Measurements from ENCODE around the gene PEX7. TPM values are rescaled to one million over a fixed set of nuclear protein-coding genes. Genes with fewer than 3 reads are reported as not detected.

PEX7 gene
- total RNA-seq (2022) (3.9 and 5.1 TPM in 2 replicates), Bru-seq, nascent RNA (percentile 64 among the genes with signal in this experiment), BruChase-seq, experiment 1, labeled RNA remaining after a 6-hour chase (percentile 45 among the genes with signal in this experiment), BruChase-seq, experiment 2, labeled RNA remaining after a 2-hour chase (percentile 43 among the genes with signal in this experiment)
- long read RNA-seq, transcript PEX7-201 (10 exons, 1,464 nt), result major isoform, 7 of 9 reads
- long read RNA-seq, partial matches to known transcripts, result 0 of 9 reads
- long read RNA-seq, other reads (novel, unspliced or antisense), result 2 of 9 reads

GRCh38 chr6:136822376-136823127 is at the start of gene PEX7:
PEX7 (plus strand) TSS chr6:136822592; CDS start chr6:136822666, 74 bp downstream.
- TF ChIP-seq CTCF (IDR thresholded peaks at IDR 0.05; ENCODE audit: unreplicated experiment), result peak; percentile 33
- DNase-seq, result peak; percentile 85
- no peaks in the 10 kb centered on the region for H3K9me3 Mint-ChIP-seq (ENCODE audit: low read depth, unreplicated experiment)
- H3K27me3 Mint-ChIP-seq (ENCODE audit: unreplicated experiment), result no peaks in the 10 kb centered on the region
- H3K36me3 Mint-ChIP-seq (ENCODE audit: insufficient read depth, unreplicated experiment), result peaks cover 23% of the 10 kb centered on the region
- TSS peak; percentile 45 for BruUV-seq (replicated peaks)
- H3K4me3 Mint-ChIP-seq (ENCODE audit: low read depth, unreplicated experiment), result peak within 1 kb of the TSS; percentile 95
- H3K4me1 Mint-ChIP-seq (ENCODE audit: low read depth, unreplicated experiment), result peaks cover 11% of the 10 kb centered on the region
- peak within 1 kb of the TSS; percentile 76 for H3K27ac Mint-ChIP-seq (ENCODE audit: unreplicated experiment)
- CTCF ChIA-PET, result interaction anchor here (0.6 to 0.7 kb wide), 2 partner anchors 213 to 229 kb away, joined by 5 to 6 read pairs; no protein-coding TSS in a partner anchor
- intact Hi-C loops (cut with micrococcal nuclease; ENCODE audit: unreplicated experiment), result no loop called here

GRCh38 chr6:136772685-136773472 is 49.5 kb upstream of the PEX7 start:
- peak overlapping the region; percentile 96 for H3K27ac Mint-ChIP-seq (ENCODE audit: unreplicated experiment)

GRCh38 chr6:136773473-136773796 is 49.0 kb upstream of the PEX7 start:
- Mint-ChIP-seq H3K27ac (ENCODE audit: unreplicated experiment) (peak overlapping the region; percentile 96), H3K27me3 (ENCODE audit: unreplicated experiment) (no peaks in the 10 kb centered on the region), H3K9me3 (ENCODE audit: low read depth, unreplicated experiment) (peaks cover 4% of the 10 kb centered on the region), H3K4me1 (ENCODE audit: low read depth, unreplicated experiment) (peaks cover 26% of the 10 kb centered on the region), H3K4me3 (ENCODE audit: low read depth, unreplicated experiment) (peak overlapping the region; percentile 40), H3K36me3 (ENCODE audit: insufficient read depth, unreplicated experiment) (peaks cover 14% of the 10 kb centered on the region)
- no peak for DNase-seq
- intact Hi-C loops (cut with micrococcal nuclease; ENCODE audit: unreplicated experiment), result no loop called here
- CTCF ChIA-PET, result no interaction called here
- no peak for TF ChIP-seq CTCF (IDR thresholded peaks at IDR 0.05; ENCODE audit: unreplicated experiment)
- no TSS peak for BruUV-seq (replicated peaks)

More at GRCh38 chr6:136772685-136773472, 49.5 kb upstream of the PEX7 start:
- intact Hi-C loops (cut with micrococcal nuclease; ENCODE audit: unreplicated experiment), result no loop called here
- Mint-ChIP-seq H3K9me3 (ENCODE audit: low read depth, unreplicated experiment) (peaks cover 4% of the 10 kb centered on the region), H3K36me3 (ENCODE audit: insufficient read depth, unreplicated experiment) (peaks cover 14% of the 10 kb centered on the region), H3K4me3 (ENCODE audit: low read depth, unreplicated experiment) (peak overlapping the region; percentile 40), H3K4me1 (ENCODE audit: low read depth, unreplicated experiment) (peaks cover 28% of the 10 kb centered on the region), H3K27me3 (ENCODE audit: unreplicated experiment) (no peaks in the 10 kb centered on the region)
- no TSS peak for BruUV-seq (replicated peaks)
- no peak for TF ChIP-seq CTCF (IDR thresholded peaks at IDR 0.05; ENCODE audit: unreplicated experiment)
- CTCF ChIA-PET, result interaction anchor here (0.6 kb wide), 1 partner anchor 12 kb away, joined by 4 read pairs; no protein-coding TSS in a partner anchor
- peak; percentile 53 for DNase-seq
